Cerebellar nuclear complex (tissue), 1 donor: Measurements from ENCODE around the gene SAMD8.

Experiments used
- DNase-seq, 2 experiments: peaks; one replicate each; lab custom pipeline; 2025; lab: John Stamatoyannopoulos, UW

The SAMD8 gene

DNA sequence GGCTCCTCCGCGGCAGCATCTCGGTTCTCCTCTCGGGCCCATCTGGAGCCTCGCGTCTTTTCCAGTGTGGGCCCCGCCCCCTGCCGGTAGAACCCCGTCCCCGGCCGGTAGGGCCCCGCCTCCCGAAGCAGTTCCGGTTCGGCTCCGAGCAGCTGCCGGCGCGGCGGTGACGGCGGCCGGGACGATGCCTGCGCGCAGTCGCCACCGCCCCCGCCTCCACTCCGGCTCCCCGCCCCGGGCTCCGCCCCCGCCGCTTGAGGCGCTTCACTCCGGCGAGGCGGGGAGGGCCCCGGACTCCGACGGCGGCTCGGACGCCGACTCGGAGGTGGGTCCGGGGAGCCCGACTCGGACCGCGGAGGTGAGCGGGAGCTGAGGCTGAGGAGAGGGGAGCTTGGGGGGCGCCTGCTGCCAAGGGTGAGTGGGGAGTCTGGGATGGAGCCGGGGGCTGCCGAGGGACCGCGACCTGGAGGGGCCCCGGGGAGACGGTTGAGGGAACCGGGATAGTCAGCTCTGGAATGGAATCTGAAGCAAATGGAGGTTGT, at the start of gene SAMD8:
Gene SAMD8, plus strand, starts transcription at position 292 of the 542 bp plus-strand sequence. CDS start 38,873 bp downstream, outside the sequence.
- DNase-seq = peak; percentile 35 to 66

DNA sequence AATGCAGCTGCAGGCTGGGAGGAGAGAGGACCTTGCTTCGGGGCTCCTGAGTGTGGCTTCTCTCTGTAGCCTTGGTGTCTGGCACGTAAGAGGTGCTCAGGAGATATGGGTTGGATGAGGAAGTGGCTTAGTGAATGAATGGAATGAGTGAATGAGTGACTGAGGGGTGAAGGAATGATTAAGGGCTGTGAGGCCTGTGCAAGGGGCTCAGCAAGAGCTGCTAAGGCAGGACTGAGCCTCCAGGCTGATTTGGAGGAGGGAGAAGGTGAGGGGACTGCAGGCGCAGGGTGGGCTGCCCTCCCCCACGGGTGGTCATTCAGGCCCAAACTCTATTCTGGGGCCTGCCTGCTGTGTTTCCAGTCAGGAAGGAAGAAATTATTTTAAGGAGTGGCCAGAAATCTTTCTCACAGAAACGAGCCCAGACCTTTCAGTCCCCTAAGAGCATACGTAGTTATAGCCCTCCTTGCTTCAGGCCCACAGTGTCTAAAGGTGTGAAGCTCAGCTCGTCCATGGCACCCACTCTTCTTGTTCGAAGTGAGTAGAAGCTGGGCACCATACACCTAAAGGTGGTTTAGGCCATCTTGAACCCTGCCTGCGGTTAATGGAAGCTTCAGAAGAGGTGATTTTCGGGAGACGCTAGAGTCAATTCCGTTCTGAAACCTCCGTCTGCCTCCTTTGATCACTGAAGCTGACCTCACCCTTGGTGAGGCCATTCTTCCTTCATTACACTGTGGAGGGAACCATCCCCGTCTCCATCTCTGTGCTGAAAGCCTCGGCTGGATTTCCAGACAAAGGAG, 49.5 kb upstream of the SAMD8 start:
- DNase-seq = no peak

DNA sequence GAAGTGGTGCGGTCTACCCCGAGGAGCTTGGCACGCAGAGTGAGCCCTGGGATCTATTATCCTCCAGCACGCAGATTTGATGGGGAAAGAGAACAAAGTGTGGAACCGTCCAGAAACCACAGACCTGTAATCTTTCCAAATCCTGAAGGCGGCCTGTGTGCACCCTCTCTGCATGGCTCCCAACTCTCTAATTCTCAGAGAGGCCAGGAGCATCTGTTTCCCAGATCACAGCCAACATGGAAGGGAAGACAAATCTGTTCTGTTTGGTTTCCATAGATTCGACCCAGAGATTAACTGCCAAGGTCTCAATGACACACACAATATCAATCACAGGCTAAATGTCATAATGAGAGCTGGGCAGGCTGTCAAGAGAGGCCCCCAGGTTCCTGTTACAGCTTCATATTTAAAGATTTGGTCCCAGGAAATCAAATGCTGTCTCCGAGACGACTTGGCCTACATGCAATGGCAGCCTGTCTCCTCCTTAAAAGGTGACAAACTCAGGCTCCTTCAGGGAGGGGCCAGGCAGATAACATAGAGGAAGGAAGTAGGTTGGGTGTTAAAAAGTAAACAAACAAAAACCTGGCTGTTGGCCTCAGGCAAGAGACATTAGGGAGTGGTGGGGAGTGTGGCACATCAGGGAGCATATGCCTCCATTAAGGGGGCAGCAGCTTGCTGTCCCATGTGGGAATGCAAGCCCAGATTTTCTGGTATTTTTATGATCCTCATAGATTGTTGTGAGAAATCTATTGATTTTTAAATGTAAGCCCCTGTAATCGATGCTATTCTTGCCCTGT, 48.8 kb upstream of the SAMD8 start:
- DNase-seq = no peak

DNA sequence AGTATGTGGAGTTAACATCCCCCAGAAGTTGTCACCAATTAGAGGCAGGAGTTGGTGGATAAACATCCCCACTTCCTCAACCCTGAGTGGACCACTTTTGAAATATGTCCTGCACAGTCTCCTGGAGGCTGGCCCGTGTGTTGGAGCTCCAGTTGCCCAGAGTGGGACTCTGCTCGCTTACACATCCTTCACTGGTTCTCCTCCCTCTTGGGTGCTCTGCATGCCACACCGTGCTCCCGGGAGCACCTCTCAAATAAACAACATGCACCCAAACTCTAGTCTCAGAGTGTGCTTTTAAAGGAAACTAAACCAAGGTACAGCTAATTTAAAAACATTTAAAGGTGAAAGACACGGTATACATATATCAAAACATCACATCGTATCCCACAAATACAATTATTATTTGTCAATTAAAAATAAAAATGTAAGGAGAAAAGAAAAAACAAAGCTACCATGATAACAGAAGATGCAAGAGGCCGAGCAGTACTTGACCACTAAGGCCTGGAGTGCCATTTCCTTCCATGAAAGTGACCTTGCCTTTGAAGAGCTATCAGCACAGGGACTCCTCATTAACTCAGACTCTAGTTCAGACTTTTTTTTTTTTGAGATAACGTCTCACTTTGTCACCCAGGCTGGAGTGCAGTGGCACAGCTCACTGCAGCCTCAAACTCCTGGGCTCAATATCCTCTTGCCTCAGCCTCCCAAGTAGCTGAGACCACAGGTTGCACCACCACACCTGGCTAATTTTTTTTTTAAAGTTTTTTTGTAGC, 47.8 kb upstream of the SAMD8 start:
- no peak for DNase-seq

DNA sequence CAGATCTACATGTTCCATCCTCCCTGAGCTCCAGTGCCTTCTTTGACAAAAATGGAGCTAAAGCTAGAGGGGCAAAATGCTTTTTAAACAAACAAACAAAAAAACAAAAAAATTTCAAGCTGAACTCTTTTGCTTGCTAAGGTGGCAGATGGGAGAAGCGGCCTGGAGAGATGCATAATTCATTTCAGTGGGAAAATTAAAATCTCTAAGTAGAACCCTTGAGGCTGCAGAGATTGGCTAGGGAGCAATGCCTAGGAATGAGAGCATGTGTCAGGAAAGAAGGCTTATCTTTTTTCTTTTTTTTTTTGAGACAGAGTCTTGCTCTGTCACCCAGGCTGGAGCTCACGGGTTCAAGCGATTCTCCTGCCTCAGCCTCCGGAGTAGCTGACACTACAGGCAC, 46.4 kb upstream of the SAMD8 start:
- DNase-seq = peak in 1 of 2 experiments; percentile 22

DNA sequence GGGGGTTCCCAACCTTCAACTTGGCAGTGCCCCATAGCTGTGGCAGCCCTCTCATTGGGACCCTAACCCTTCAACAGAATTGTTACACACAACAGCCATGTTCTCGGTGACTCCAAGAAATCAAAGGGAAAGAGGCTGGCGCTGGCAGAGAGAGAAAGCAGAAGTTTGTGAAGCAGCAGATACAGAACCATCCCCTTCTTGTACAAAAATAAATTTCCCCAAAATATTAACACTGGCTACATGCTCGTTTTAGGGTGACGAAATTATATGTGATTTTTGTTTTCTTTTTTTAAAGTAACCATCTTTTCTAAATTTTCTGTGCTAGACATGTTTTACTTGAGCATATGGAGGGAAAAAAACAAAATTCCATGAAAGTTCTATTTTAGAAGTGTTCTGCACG, 45.2 kb upstream of the SAMD8 start:
- DNase-seq = no peak

DNA sequence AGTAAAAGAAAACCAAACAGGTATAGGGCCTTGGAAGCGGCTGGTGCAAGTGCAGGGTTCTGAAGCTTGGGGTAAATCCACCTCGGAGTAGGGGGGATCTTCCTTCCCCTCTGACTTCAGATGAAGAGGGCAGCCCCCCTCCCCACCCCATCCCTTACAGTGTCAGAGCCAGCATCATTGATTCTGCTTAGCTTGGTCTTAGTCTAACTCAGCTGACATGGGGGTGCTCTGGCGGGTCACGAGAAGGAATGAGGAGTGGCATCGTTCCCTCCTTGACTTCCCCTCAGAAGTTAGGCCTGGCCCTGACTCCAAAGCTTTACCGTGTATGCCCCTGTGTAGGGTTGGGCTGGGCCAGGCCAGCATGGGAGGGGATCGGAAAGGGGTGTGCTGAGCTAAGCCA, 44.2 kb upstream of the SAMD8 start:
- DNase-seq = no peak

DNA sequence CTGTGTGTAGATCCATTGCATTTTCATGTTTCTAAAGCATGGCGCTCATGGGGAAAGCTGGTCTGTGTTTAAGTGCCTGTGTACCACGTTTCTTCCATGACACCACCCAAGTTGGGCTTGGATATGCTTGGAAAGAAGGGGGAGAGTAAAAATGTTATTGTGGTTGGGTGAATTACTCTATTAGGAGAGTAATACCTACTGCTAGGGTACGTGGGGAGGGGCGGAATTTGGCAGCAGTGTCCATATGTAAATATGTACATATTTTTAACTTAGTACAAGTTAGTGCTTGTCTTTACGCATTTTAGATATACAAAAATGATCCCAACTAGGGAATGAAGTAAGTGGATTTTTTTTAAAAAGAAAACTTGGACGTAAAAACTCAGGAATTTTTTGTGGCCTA, 42.9 kb upstream of the SAMD8 start:
- DNase-seq = no peak

DNA sequence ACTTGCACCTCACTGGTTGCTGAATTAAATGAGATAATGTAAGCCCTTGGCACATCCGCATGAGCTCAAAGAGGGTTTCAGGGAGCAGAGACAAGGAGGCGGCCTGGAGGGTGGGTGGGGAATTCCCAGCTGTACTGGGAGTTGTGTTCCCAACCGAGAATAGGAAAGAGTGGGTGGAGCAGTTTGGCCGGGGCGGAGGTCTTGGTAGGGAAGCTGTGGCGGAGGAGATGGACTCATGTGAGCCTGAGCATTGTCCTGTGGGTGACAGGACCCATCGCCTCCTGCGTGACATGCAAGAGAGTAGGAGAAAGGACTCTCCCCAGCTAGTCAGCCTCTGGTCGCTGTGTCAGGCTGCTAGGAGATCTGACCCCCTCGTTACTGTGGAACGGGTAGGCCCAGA, 41.0 kb upstream of the SAMD8 start:
- no peak for DNase-seq

DNA sequence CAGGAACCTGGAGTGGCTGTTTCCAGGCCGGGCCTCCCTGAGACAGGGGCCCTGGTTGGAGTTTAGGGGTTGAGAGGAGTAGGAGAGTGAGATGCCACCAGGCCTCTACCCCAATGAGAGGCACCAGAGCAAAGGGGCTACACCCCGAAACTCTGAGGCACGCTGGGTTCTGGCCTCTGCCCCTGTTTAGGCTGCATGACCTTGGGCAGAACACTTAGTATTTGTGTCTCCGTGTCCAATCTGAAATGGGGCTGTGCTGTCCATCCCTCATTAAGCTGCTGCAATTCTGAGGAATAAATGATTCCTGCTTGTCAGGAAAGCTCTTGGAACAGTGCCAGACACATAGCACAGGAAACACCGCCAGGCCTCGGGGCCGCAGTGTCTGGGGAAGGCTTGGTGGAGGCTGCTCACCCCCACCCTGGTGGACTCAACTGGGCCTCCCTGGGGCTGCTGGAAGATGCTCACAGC, 40.5 kb upstream of the SAMD8 start:
- DNase-seq = no peak

DNA sequence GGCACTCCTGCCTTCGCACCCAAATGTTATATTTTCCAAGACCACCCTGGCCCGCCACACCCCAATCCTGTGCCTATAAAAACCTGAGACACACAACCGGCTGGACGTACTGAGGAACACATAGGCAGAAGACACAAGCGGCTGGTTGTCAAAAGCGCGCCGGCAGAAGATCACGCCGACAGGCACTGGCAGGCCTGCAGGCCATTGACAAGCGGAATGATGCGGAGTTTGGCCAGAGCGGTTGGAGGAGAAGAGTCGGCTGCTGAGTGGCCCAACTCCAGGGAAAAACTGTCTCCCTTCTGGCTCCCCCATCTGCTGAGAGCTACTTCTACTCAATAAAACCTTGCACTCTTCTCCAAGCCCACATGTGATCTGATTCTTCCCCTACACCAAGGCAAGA, 39.7 kb upstream of the SAMD8 start:
- DNase-seq = peak in 1 of 2 experiments; percentile 7

DNA sequence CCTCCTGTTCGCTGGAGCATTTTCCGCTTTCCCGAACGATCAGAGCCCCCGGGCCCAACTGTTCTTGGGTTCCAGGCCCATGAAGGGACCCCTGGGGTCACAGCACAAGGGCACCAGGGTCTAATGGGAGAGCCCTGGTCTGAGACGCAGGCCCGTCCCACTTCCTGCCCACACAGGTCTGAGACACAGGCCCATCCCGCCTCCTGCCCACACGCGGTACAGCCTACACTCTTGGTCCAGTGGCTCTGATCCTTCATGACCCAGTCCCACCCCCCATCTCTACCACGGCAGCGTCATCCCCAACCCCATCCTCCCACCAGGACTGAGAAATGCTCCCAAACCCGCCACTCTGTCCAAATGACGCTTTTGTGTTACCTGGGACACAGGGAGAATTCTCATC, 38.7 kb upstream of the SAMD8 start:
- no peak for DNase-seq

DNA sequence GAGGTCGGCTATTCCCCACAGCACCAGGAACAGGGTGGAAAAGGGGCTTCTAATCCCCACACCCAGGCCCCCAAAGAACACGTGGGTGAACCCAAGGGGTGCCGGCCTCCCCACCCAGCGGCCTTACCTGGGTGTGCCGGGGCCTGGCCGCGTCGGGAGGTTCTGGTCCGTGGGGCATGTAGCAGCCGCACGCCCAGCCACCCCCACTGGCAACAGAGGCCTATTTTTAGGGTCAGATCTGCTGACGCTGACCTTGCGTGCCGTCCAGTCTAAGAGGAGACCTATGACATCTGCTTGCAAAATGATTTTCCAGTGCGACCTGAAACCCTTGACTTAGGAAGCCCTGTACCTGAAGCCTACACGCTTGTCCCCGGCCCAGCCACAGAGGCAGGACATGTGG, 38.0 kb upstream of the SAMD8 start:
- no peak for DNase-seq

DNA sequence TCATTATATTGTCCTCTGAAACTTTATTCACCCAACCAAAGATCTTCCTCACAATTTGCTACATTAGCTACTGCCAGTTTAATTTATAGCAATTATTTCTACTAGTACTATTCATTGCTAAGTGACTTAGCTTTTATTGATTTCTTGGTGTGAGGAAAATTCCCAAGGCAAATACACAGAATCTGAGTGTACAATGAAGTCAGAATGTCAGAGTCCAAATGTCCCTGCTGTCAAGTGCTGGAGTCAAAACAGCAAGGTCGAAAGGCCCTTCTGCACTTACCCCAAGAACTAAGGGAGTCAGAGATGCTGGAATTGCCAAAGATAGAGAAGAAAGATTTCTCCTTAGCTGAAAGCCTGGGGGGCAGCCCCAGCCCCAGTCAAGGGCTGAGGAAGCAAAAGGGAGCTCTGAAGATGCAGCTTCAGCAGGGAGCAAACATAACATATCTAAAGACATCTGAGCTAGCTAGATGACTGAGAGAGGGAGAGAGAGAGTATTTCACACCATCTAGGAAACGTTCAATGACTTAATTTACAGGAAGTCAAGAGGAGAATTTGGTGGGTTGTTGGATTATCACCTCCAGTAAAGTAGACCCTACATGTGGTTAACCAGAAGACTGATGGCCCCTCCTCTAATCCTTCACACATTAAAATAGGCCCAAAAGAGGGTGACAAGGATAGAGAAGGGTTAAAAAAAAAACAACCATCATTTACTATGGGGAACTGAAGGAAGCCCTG, 36.6 kb upstream of the SAMD8 start:
- no peak for DNase-seq

DNA sequence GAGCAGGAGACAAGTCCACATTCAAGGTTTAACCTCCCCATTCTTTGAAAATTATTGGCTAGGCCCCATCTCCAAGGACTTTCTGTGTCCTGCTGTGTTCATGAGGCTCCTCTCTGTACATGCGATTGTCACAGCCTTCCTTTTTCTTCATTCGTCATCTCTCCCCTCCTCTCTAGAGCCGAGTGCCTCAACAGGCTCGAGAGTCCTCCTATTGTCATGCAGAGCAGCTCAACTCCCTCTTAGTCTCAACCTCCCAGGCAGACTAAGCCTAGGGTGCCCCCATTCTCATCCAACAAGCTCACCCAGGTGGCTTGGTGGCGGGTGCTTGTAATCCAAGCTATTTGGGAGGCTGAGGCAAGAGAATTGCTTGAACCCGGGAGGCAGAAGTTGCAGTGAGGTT, 35.1 kb upstream of the SAMD8 start:
- DNase-seq = no peak

DNA sequence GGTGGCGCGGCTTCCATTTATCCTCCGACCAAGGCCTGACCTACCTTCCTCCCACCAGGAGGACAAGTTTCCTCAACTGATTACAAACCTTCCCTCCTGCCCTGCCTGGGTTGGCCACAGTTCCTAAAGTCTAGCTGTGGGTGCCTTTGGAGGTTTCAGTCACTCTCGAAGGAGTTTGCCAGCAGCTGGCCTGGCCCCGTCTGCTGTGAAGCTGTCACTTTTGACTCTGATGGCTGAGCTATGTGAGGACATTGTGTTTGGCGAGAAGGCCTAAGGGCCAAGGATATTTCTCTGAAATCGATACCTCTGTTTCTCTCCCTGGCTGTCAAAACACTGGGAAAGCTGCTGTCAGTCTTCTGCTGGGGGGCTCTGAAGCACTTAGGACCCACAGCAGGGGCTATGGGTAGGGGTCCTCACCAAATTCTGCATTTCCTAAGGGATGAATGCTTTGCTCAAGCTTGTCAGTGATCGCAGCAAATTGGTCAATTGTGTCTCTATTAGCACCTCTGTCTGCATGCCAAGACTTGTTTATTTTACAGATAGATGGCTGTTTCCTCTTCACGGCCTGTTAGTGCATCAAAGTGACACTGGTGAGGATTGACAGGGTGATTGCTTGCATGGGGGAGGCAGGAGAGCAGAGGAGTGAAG, 31.9 kb upstream of the SAMD8 start:
- no peak for DNase-seq

DNA sequence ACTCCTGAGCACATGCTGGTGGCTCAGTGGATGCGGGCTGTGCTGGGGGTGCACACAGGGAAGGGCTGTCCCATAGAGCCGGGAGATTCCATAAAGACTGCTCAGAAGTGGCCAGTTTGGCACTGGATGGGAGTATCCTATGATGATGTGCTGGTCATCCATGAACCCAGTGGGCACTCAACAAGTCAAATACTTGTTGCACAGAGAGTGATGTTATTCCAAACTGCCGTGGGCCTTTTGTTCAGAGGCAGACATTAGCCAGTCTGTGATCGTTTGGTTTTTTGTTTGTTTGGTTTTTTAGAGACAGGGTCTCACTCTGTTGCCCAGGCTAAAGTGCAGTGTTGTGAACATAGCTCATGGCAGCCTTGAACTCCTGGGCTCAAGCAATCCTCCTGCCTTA, 30.9 kb upstream of the SAMD8 start:
- DNase-seq = no peak

DNA sequence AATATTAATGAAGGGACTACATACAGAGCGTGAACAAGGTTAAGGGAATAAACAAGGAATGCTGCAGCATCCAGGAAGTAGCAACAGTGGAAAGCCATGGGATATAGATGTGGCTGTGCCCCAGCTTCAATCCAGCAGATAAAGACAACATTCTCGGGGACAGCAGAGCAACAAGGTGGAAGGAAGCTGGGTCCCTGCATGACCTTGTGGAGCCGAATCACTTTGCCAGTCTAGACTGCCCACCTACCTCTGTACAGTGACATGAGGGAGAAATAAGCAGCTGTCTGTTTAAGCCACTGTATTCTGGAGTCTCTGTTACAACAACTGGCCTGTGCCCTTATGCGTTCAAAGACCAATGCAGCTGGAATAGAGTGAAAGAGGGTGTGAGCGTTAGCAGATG, 30.1 kb upstream of the SAMD8 start:
- no peak for DNase-seq

DNA sequence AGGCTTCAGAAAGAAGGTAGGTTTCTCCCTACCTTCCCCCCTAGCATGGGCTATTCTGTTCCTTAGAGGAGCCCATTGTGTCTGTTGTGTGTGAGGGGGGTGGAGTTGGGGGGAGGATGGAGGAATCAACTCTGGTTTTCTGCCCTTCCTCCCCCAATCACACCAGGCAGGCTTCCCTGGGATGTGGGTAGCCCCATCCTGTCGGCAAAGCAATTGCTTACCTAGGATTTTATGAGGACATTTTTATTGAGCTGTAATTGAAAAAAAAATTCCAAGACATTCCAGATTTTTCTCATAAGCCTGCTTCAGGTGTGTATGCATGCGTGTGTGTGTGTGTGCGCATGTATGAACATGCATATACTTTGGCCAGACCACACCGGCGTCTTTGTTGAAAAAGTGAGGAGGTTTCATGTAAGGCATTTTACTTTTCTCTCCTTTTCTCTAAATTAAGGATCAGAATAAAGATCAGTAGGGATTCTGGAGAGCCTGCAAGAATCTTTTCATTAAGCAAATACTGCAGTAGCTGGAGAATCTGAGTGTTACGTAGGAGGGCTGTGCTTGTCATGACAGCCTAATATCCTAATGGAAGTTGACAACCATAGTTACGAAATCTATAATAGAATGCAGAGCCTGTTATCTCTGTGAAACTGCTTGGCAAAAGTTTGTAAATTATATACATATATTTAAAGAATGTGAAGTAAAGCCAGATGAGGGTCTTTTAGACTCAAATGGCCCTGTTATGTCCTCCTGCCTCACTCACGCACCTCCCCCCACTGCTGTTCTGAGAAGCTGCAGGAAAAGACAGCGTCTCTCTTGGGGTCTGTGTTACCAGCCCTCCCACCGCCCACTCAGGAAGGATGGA, 27.3 kb upstream of the SAMD8 start:
- no peak for DNase-seq

DNA sequence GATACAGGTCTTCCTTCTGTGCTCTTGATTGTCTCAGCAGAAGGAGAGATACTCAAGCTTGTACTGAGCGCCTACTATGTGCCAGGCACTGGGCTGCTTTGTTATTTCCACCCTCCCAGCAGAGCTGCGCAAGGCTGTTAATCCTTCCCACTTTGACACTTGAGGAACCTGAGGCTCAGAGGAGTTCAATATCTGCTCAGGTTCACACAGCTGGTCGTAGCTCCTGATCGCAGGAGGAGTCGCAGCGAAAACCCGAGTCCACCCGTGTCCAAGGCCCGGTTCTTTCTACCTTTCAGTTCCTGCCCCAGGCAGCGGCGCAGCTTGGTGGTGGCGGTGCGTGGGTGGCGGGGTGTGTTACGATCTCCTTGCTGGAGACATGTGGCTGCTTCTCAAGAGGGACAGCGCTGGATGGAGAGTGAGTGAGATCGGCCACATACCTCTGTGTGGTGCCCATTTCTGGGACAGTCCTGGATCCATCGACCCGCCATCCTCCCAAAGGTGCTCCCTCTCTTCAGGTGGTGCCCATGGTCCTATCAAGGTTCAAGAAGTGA, 26.5 kb upstream of the SAMD8 start:
- DNase-seq = no peak
